LHCN-M2 (cell line): Measurements from ENCODE around the gene NFKB2. TPM values are rescaled to one million over a fixed set of nuclear protein-coding genes. Genes with fewer than 3 reads are reported as not detected.

Experiments
- DNase-seq: peaks from one replicate; pipeline ENCODE4 v3.0.0-alpha.2; 2012; ENCODE audit warnings: low read depth
- total RNA-seq: library from RNA; depleted of rRNA; stranded (reverse); fragments of >200 nt; gene quantifications from 2 replicates; pipeline ENCODE4 v1.2.3, GENCODE V29; 2014

The NFKB2 gene
- total RNA-seq, 1 experiment from 2014 or later, result 16.6 TPM

GRCh38 chr10:102422545-102423129 is 27.1 kb downstream of the NFKB2 start:
- peak; percentile 53 for DNase-seq

- no peak for DNase-seq
Observed at GRCh38 chr10:102423372-102423968, 28.0 kb downstream of the NFKB2 start.

GRCh38 chr10:102424145-102424544 is 28.6 kb downstream of the NFKB2 start:
- no peak for DNase-seq

- no peak for DNase-seq
Observed at GRCh38 chr10:102424916-102425315, 29.4 kb downstream of the NFKB2 start.

- DNase-seq, result no peak
Observed at GRCh38 chr10:102425444-102425843, 29.9 kb downstream of the NFKB2 start.

GRCh38 chr10:102426803-102427287 is 31.3 kb downstream of the NFKB2 start:
- no peak for DNase-seq

- no peak for DNase-seq
Observed at GRCh38 chr10:102429468-102429867, 34.0 kb downstream of the NFKB2 start.

- peak; percentile 57 for DNase-seq
Observed at GRCh38 chr10:102431452-102432124, 36.1 kb downstream of the NFKB2 start.

GRCh38 chr10:102432162-102432950 is 36.9 kb downstream of the NFKB2 start, which contains the start of gene CUEDC2:
TSS of gene CUEDC2 (minus strand) at chr10:102432574. CDS start at chr10:102425188, 7,386 bp downstream.
- peak; percentile 96 for DNase-seq

GRCh38 chr10:102433619-102434046 is 38.1 kb downstream of the NFKB2 start:
- no peak for DNase-seq

GRCh38 chr10:102434394-102435132 is 39.1 kb downstream of the NFKB2 start:
- DNase-seq, result no peak

GRCh38 chr10:102435133-102435497 is 39.6 kb downstream of the NFKB2 start:
- no peak for DNase-seq

GRCh38 chr10:102435529-102436233 is 40.2 kb downstream of the NFKB2 start:
- no peak for DNase-seq

- no peak for DNase-seq
Observed at GRCh38 chr10:102436312-102436711, 40.8 kb downstream of the NFKB2 start.

- DNase-seq, result no peak
Observed at GRCh38 chr10:102437515-102437914, 42.0 kb downstream of the NFKB2 start.

- no peak for DNase-seq
Observed at GRCh38 chr10:102438374-102438773, 42.9 kb downstream of the NFKB2 start.

- no peak for DNase-seq
Observed at GRCh38 chr10:102444851-102445250, 49.3 kb downstream of the NFKB2 start.

- DNase-seq, result no peak
Observed at GRCh38 chr10:102449321-102450123, 54.0 kb downstream of the NFKB2 start.

- no peak for DNase-seq
Observed at GRCh38 chr10:102450124-102450373, 54.5 kb downstream of the NFKB2 start.
